H1 (cell line): Measurements from ENCODE around the gene HCK. TPM values are rescaled to one million over a fixed set of nuclear protein-coding genes. Genes with fewer than 3 reads are reported as not detected.
A peak's percentile ranks its signal among the peaks of the same experiment; 100 is the strongest.

ENCODE experiments used
- CTCF ChIA-PET: fragments of 300-600 bp; sonication (Branson Sonifier 250); formaldehyde crosslinking; loops from one replicate; lab custom pipeline; 2021; ENCODE audit not compliant: partially characterized antibody; lab: Charles Lee
- POLR2A ChIA-PET: fragments of 300-600 bp; sonication (Branson Sonifier 250); formaldehyde crosslinking; loops from one replicate; lab custom pipeline; 2021; ENCODE audit warnings: inconsistent platforms; ENCODE audit not compliant: partially characterized antibody; lab: Charles Lee
- DNase-seq, 2 experiments: peaks; one replicate each; pipeline versions ENCODE4 v3.0.0 to v3.0.0-alpha.2; 2010 to 2022; ENCODE audit warnings: low spot score in 2 of 2, low read depth in 1 of 2, mixed read lengths in 1 of 2
- FAIRE-seq: peaks from 2 replicates; lab custom pipeline; 2011; peaks lifted over from hg19 to GRCh38; lab: Jason Lieb, UNC
- H2AFZ ChIP-seq: 2 replicates; pipeline ENCODE4 v1.8.1; 2012; ENCODE audit warnings: low read length, inconsistent platforms
- H2AK5ac ChIP-seq: 2 replicates; pipeline ENCODE4 v1.6.1; 2013; ENCODE audit warnings: low read depth, low read length
- H2BK120ac ChIP-seq: replicated peaks from 2 replicates; pipeline ENCODE3; 2013; ENCODE audit warnings: low read depth, low read length, inconsistent platforms
- H2BK12ac ChIP-seq: 2 replicates; pipeline ENCODE4 v1.6.1; 2013; ENCODE audit warnings: low read depth, low read length
- H2BK15ac ChIP-seq: 2 replicates; pipeline ENCODE4 v1.6.1; 2013; ENCODE audit warnings: low read length
- H2BK20ac ChIP-seq: 2 replicates; pipeline ENCODE4 v1.6.1; 2013; ENCODE audit warnings: low read length
- H2BK5ac ChIP-seq: 2 replicates; pipeline ENCODE4 v1.6.1; 2013; ENCODE audit warnings: low read depth, low read length
- H3K14ac ChIP-seq: 2 replicates; pipeline ENCODE4 v1.6.1; 2013; ENCODE audit warnings: inconsistent platforms; ENCODE audit not compliant: insufficient read length
- H3K18ac ChIP-seq: 2 replicates; pipeline ENCODE4 v1.6.1; 2013; ENCODE audit warnings: low read length; ENCODE audit errors: extremely low read depth
- H3K23ac ChIP-seq: 2 replicates; pipeline ENCODE4 v1.6.1; 2013; ENCODE audit warnings: inconsistent platforms; ENCODE audit not compliant: insufficient read length
- H3K23me2 ChIP-seq: 2 replicates; pipeline ENCODE4 v1.6.1; 2013; ENCODE audit warnings: low read depth, low read length
- H3K27ac ChIP-seq: 2 replicates; pipeline ENCODE4 v1.6.1; 2011; ENCODE audit warnings: low read depth, low read length, inconsistent platforms
- H3K27me3 ChIP-seq, 4 experiments: replicated peaks in 1 of 4; 1 replicate in 1 of 4; 2 replicates in 3 of 4; pipeline versions ENCODE4 v1.6.1 to v1.8.1; 2011 to 2013; ENCODE audit warnings: low read length in 3 of 4, mild to moderate bottlenecking in 3 of 4, inconsistent platforms in 2 of 4, mixed read lengths in 2 of 4, moderate library complexity in 1 of 4; ENCODE audit not compliant: control insufficient read depth in 3 of 4, insufficient read depth in 3 of 4; ENCODE audit errors: extremely low read depth in 1 of 4
- H3K36me3 ChIP-seq, 4 experiments: 2 replicates each; pipeline versions ENCODE4 v1.6.1 to v1.8.1; 2011 to 2013; ENCODE audit warnings: mild to moderate bottlenecking in 4 of 4, low read length in 3 of 4, moderate library complexity in 2 of 4, control low read depth in 1 of 4, inconsistent platforms in 1 of 4; ENCODE audit not compliant: insufficient read depth in 4 of 4, control insufficient read depth in 2 of 4
- H3K4ac ChIP-seq: replicated peaks from 2 replicates; pipeline ENCODE3; 2013; ENCODE audit warnings: low read length, low read depth, mixed read lengths, inconsistent platforms; ENCODE audit not compliant: insufficient read length
- H3K4me1 ChIP-seq, 4 experiments: replicated peaks in 1 of 4; 1 replicate in 1 of 4; 2 replicates in 3 of 4; pipeline versions ENCODE4 v1.6.1 to v1.8.1; 2011 to 2013; ENCODE audit warnings: low read length in 3 of 4, inconsistent platforms in 2 of 4, mixed read lengths in 1 of 4; ENCODE audit not compliant: insufficient read depth in 4 of 4, control insufficient read depth in 3 of 4
- H3K4me2 ChIP-seq, 2 experiments: 2 replicates each; pipeline versions ENCODE4 v1.6.1 to v1.8.1; 2011 to 2013; ENCODE audit warnings: low read depth in 2 of 2, low read length in 2 of 2, control low read depth in 1 of 2, inconsistent platforms in 1 of 2, mild to moderate bottlenecking in 1 of 2; ENCODE audit not compliant: insufficient read depth in 1 of 2
- H3K4me3 ChIP-seq, 4 experiments: fragments of 200-600, 300-600 bp in 1 of 4; sonication (generic), shearing (Covaris generic), sonication (Bioruptor Twin) in 1 of 4; 2 replicates each; pipeline versions ENCODE4 v1.5.1 to v1.8.1; 2011 to 2016; ENCODE audit warnings: low read length in 4 of 4, low read depth in 3 of 4, control low read depth in 2 of 4, inconsistent platforms in 2 of 4, mild to moderate bottlenecking in 2 of 4, mixed read lengths in 1 of 4, moderate library complexity in 1 of 4; ENCODE audit not compliant: insufficient read depth in 2 of 4; ENCODE audit errors: extremely low read depth in 1 of 4
- H3K56ac ChIP-seq: replicated peaks from 2 replicates; pipeline ENCODE3; 2013; ENCODE audit warnings: low read depth, mild to moderate bottlenecking, mixed read lengths, low read length, inconsistent platforms; ENCODE audit not compliant: insufficient read length
- H3K79me1 ChIP-seq: 2 replicates; pipeline ENCODE4 v1.6.1; 2013; ENCODE audit warnings: low read depth, low read length, control low read depth
- H3K79me2 ChIP-seq, 2 experiments: 2 replicates each; pipeline versions ENCODE4 v1.6.1 to v1.8.1; 2012 to 2013; ENCODE audit warnings: low read length in 2 of 2, mild to moderate bottlenecking in 2 of 2, inconsistent platforms in 1 of 2; ENCODE audit not compliant: insufficient read depth in 2 of 2, control insufficient read depth in 1 of 2
- H3K9ac ChIP-seq, 4 experiments: replicated peaks in 1 of 4; 1 replicate in 1 of 4; 2 replicates in 3 of 4; pipeline versions ENCODE4 v1.6.1 to v1.8.1; 2011 to 2013; ENCODE audit warnings: low read depth in 3 of 4, low read length in 3 of 4, control low read depth in 2 of 4, mild to moderate bottlenecking in 2 of 4, moderate library complexity in 2 of 4, inconsistent platforms in 1 of 4; ENCODE audit errors: extremely low read depth in 1 of 4
- H3K9me3 ChIP-seq, 2 experiments: 2 replicates each; pipeline versions ENCODE4 v1.6.1 to v1.8.1; 2012 to 2013; ENCODE audit warnings: mild to moderate bottlenecking in 2 of 2, moderate library complexity in 2 of 2, control low read depth in 1 of 2, inconsistent platforms in 1 of 2, low read depth in 1 of 2, low read length in 1 of 2, mixed read lengths in 1 of 2; ENCODE audit not compliant: insufficient read depth in 2 of 2
- H4K20me1 ChIP-seq, 2 experiments: replicated peaks in 1 of 2; 2 replicates each; pipeline versions ENCODE3 to v1.8.1; 2011 to 2013; ENCODE audit warnings: inconsistent platforms in 2 of 2, low read length in 2 of 2, mild to moderate bottlenecking in 1 of 2; ENCODE audit not compliant: insufficient read depth in 2 of 2, control insufficient read depth in 1 of 2
- H4K5ac ChIP-seq: 2 replicates; pipeline ENCODE4 v1.6.1; 2013; ENCODE audit warnings: low read length, low read depth, mixed read lengths, inconsistent platforms; ENCODE audit not compliant: insufficient read length
- H4K8ac ChIP-seq: 2 replicates; pipeline ENCODE4 v1.8.0; 2013; ENCODE audit warnings: mild to moderate bottlenecking, moderate library complexity, low read length, inconsistent platforms; ENCODE audit not compliant: insufficient read depth; ENCODE audit errors: extremely low read depth
- H4K91ac ChIP-seq: replicated peaks from 2 replicates; pipeline ENCODE3; 2013; ENCODE audit warnings: low read length, mixed read lengths, inconsistent platforms; ENCODE audit not compliant: insufficient read length
- ATF3 ChIP-seq: IDR thresholded peaks from 2 replicates; pipeline ENCODE4 v1.6.1; 2011; ENCODE audit warnings: low read depth, mild to moderate bottlenecking, low read length; ENCODE audit not compliant: insufficient read depth
- CTCF ChIP-seq, 3 experiments: IDR thresholded peaks; 1 replicate in 2 of 3; 2 replicates in 1 of 3; pipeline versions ENCODE4 v1.5.1 to v1.6.1; 2011; ENCODE audit warnings: low read length in 3 of 3, mild to moderate bottlenecking in 3 of 3, inconsistent platforms in 2 of 3, low read depth in 1 of 3, moderate library complexity in 1 of 3; ENCODE audit not compliant: insufficient read depth in 1 of 3; ENCODE audit errors: control extremely low read depth in 1 of 3
- EP300 ChIP-seq, 2 experiments: IDR thresholded peaks; 1 replicate in 1 of 2; 2 replicates in 1 of 2; pipeline ENCODE4 v1.6.1; 2011 to 2012; ENCODE audit warnings: low read depth in 2 of 2, low read length in 2 of 2, mild to moderate bottlenecking in 2 of 2, borderline replicate concordance in 1 of 2, inconsistent platforms in 1 of 2, moderate library complexity in 1 of 2
- GTF2F1 ChIP-seq: IDR thresholded peaks from 2 replicates; pipeline ENCODE4 v1.6.1; 2012; ENCODE audit warnings: low read depth, low read length, improper control_type of control experiment, borderline replicate concordance
- KDM4A ChIP-seq: IDR thresholded peaks from one replicate; pipeline ENCODE4 v1.7.1; 2012; ENCODE audit warnings: low read depth, mild to moderate bottlenecking, moderate library complexity, low read length, inconsistent platforms; ENCODE audit not compliant: severe bottlenecking
- TAF1 ChIP-seq: IDR thresholded peaks from 2 replicates; pipeline ENCODE4 v1.6.1; 2011; ENCODE audit warnings: mild to moderate bottlenecking, low read depth, low read length
- TBP ChIP-seq: IDR thresholded peaks from 2 replicates; pipeline ENCODE4 v1.6.1; 2011; ENCODE audit warnings: low read depth, low read length, improper control_type of control experiment
- TCF12 ChIP-seq: IDR thresholded peaks from 2 replicates; pipeline ENCODE4 v1.6.1; 2011; ENCODE audit warnings: low read depth, mild to moderate bottlenecking, low read length
- WGBS, 2 experiments: shearing (Covaris generic) in 1 of 2; methylation state at CpG; one replicate each; pipeline versions ENCODE4 v1.1.6 to v1.1.7; 2013 to 2015; ENCODE audit warnings: low lambda C conversion rate in 2 of 2, mixed read lengths in 2 of 2, inconsistent platforms in 1 of 2, low coverage in 1 of 2, missing lambda C conversion rate in 1 of 2; ENCODE audit not compliant: insufficient replicate concordance in 2 of 2, insufficient coverage in 1 of 2, insufficient read length in 1 of 2; ENCODE audit errors: extremely low coverage in 1 of 2, missing lambda C conversion rate in 1 of 2; 5-methylcytosine and 5-hydroxymethylcytosine counted together
- polyA plus RNA-seq, 7 experiments: library from polyadenylated mRNA; depleted of rRNA in 3 of 7; stranded (reverse) in 5 of 7; unstranded in 2 of 7; fragments of >200 nt in 5 of 7; fragments of 200-250 nt in 2 of 7; gene quantifications; 1 replicate in 5 of 7; 2 replicates in 1 of 7; 4 replicates in 1 of 7; pipeline versions ENCODE4 v1.2.1 to v1.2.3, GENCODE V29; 2011 to 2013; ENCODE audit warnings: missing spikeins in 2 of 7, mixed read lengths in 2 of 7
- total RNA-seq: library from RNA; stranded (reverse); fragmentation: NEBNext Ultra II Directional; extraction: Animal tissue kit (Norgen Biotek cat#: 25700); gene quantifications from 2 replicates; pipeline ENCODE4 v1.2.1, GENCODE V29; 2021

HCK gene
- total and polyA plus RNA-seq, 2 of the 8 experiments (the other 6 are each of a cell fraction or from before 2014, with no cell fraction given): 0.37 to 4.3 TPM

- Histone ChIP-seq H3K4me3 (peak overlapping the region; percentile 67 to 89 (median 76); a peak in 7 of 8 replicates), H2BK15ac (peak overlapping the region; percentile 90), H3K27me3 (peaks cover 0 to 8% (median under 1%) of the 10 kb centered on the region in 4 experiments; a peak in 4 of 7 replicates), H3K18ac (peak overlapping the region; percentile 81), H3K9ac (peak overlapping the region in 3 of 4 experiments; percentile 6 to 46 (median 14); a peak in 2 of 7 replicates), H4K91ac (peak overlapping the region; percentile 13), H2BK20ac (no peak overlapping the region), H4K8ac (no peak overlapping the region), H3K27ac (no peak overlapping the region), H4K20me1 (no peaks in the 10 kb centered on the region), H3K56ac (no peak overlapping the region), H3K4ac (peak overlapping the region; percentile 41), H2AK5ac (no peak overlapping the region), H3K36me3 (no peaks in the 10 kb centered on the region), H4K5ac (no peak overlapping the region), H3K4me2 (peak overlapping the region; percentile 82 to 100), H3K79me1 (no peaks in the 10 kb centered on the region), H3K14ac (no peak overlapping the region), H2BK5ac (peak overlapping the region; percentile 99), H2AFZ (peak overlapping the region; percentile 82), H3K9me3 (no peaks in the 10 kb centered on the region; a peak in 1 of 4 replicates), H3K4me1 (peaks cover 0 to 10% (median 6%) of the 10 kb centered on the region in 4 experiments; a peak in 5 of 7 replicates), H3K23me2 (peaks cover 8% of the 10 kb centered on the region), H2BK12ac (peak overlapping the region; percentile 92; the same call in 1 of the 2 replicates), H2BK120ac (peak overlapping the region; percentile 4), H3K79me2 (no peaks in the 10 kb centered on the region), H3K23ac (no peak overlapping the region)
- ChIA-PET CTCF (interaction anchor here (0.7 to 2.8 kb wide), 38 partner anchors 8 to 201 kb away, joined by 3 to 29 read pairs (median 4); partner anchors contain the start of genes FOXS1 and PDRG1), POLR2A (interaction anchor here (0.6 to 2.3 kb wide), 9 partner anchors 10 to 195 kb away, joined by 3 to 8 read pairs (median 4); partner anchors contain the start of genes PDRG1 and TM9SF4)
- FAIRE-seq (peak; percentile 58), DNase-seq (peak; percentile 85)
- 6% methylated on average over 20 of the region's 35 CpGs; no CpG with 5 or more reads in 1 of the 2 experiments for WGBS, 2 experiments
- peak; percentile 85 for TF ChIP-seq TAF1
- peak; percentile 79 to 90 (median 81) for TF ChIP-seq CTCF (IDR thresholded peaks at IDR 0.05; ENCODE audit: control extremely low read depth in 1 of 3, insufficient read depth in 1 of 3, low read depth in 1 of 3, low read length in 3 of 3)
- TF ChIP-seq ATF3: no peak
- TF ChIP-seq TCF12: peak; percentile 82
- TF ChIP-seq EP300 (IDR thresholded peaks at IDR 0.05; ENCODE audit: borderline replicate concordance in 1 of 2, low read depth in 2 of 2, low read length in 2 of 2): 0 out of 3 replicates have a peak, but pooled peaks of 1 of the 2 experiments have one; percentile 57
- TF ChIP-seq TBP: peak; percentile 21; the same call in 1 of the 2 replicates
- TF ChIP-seq GTF2F1: no peak
- TF ChIP-seq KDM4A: peak; percentile 19
These were observed 34.3 kb upstream of the HCK start for GRCh38 chr20:32017711-32018251.
